Fibroblast of peridontal ligament (primary cell): ENCODE measurements around the gene RBCK1.
"Not testable (repeated sequence)": the region's sequence is repeated elsewhere in the genome, so short reads cannot be mapped to it uniquely, and the experiment has no call there.

Experiments used
- DNase-seq: peaks from one replicate; pipeline ENCODE4 v3.0.0-alpha.2; 2010; ENCODE audit errors: extremely low read depth

RBCK1 gene

DNA sequence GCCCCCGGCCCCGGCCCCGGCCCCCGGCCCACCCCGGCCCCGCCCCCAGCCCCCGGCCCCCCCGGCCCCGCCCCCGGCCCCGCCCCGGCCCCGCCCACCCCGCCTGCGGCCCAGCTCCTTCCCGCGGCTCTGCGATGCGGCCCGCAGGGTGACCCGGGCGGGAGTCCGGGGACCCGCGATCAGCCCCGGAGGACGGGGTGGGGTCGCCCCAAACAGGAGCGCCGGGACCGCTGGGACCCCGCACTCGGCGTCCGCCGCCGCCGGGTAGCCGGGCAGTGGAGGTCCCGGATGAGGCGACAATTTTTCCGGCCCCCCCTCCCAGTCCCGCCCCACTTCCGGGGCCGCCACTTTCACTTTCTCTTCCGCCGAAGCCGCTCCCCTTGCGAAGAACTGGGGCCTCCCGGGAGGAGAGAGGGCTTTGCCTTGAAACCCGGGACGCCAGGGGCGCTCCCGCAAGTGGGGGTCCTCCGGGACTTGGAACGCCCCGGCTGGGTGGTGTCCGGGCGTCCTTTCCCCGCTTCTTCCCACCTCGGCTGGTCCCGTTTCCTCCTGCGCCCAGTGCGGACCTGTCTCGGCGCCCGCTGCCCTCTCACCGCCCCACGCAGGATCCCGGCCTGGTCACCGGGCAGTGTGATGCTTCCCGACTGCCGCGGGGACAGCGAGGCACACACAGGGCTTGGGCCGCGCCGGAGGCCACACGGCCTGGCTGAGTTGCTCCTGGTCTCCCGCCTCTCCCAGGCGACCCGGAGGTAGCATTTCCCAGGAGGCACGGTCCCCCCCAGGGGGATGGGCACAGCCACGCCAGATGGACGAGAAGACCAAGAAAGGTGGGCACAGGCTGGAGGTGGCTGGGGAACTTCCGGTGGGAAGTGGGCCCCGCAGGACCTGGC, at the start of gene RBCK1:
TSS of gene RBCK1 (plus strand) at position 347 of the 890 bp plus-strand sequence. CDS start at position 806, 459 bp downstream.
- peak; percentile 71 for DNase-seq

DNA sequence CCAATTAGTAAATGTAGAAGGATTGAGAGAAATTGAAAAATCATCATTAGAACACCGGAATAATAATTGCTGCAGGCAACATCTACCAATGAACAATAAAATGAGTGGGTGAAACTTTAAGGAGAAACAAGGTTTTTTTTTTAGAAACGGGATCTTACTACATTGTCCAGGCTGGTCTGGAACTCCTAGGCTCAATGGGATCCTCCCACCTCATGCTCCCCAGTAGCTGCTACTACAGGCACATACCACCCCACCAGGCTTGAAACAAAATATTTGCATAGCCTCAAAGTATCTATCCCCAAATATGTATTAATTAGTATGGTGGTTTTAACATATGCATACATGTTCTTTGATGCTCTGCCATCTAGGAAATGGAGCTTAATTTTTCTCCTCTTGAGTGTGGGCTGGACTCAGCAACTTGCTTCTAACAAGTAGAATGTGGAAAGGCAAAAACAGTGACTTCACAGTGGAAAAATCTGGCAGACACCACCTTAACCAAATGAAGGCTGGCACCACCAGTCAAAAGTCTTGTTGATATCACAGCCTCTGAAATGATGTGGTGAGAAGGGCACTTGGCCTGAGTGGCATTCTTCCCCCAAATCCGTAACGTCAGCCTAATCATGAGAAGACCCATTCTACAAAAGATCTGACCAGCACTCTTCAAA, 49.1 kb upstream of the RBCK1 start:
- peak; percentile 67 for DNase-seq

DNA sequence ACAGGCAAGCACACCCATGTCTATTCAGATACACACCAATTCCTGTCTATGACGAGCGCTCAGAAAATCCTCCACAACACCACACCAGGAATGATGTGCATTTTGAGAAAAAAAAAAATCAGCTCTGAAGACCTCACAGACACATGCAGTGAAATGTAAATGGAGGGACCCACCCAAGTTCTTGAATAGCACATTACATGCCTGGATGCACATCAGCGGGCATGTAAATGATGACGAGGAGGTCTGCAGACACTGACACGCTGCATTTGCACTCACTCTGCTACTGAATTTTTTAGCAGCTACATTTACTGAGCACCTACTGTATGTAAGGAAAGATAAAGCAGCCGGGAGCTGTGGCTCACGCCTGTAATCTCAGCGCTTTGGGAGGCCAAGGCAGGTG, 46.5 kb upstream of the RBCK1 start:
- DNase-seq: no peak

DNA sequence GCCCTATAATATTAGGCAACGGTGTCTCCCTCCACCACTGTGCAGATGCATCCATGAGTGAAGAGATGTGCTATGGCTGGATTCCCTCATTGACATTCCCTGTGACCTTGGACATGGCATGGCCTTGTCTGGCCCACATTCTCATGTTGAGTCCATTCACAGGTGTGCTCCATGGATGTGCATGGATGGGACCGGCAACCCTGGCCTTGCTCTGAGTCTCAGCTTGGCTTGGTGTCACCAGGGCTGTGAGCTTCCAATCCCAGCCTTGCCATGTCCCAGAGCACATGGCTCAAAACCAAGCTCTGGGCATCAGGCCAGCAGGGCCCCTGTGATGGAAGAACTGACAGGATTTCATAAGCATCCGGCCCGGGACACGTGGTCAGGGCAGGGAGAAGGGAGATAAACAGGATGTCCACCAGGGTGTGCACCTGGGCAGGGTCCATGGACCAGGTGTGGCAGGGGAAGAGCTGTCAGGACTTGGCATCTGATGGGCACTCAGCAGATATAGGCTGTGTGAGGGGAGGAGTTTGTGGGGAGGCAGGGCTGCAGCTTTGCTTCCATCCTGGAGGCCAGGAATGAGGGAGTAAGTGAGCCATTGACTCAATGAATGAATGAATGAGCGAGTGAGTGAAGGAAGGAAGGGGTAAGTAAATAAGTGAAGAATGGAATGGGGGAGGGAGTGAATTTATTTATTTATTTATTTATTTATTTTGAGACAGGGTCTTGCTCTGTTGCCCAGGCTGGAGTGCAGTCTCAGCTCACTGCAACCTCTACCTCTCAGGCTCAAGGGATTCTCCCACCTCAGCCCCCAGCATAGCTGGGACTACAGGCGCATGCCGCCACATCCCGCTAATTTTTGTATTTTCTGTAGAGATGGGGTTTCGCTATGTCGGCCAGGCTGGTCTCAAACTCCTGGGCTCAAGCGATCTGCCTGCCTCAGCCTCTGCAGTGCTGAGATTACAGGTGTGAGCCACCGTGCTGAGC, 45.5 kb upstream of the RBCK1 start:
- DNase-seq: peak; percentile 71

DNA sequence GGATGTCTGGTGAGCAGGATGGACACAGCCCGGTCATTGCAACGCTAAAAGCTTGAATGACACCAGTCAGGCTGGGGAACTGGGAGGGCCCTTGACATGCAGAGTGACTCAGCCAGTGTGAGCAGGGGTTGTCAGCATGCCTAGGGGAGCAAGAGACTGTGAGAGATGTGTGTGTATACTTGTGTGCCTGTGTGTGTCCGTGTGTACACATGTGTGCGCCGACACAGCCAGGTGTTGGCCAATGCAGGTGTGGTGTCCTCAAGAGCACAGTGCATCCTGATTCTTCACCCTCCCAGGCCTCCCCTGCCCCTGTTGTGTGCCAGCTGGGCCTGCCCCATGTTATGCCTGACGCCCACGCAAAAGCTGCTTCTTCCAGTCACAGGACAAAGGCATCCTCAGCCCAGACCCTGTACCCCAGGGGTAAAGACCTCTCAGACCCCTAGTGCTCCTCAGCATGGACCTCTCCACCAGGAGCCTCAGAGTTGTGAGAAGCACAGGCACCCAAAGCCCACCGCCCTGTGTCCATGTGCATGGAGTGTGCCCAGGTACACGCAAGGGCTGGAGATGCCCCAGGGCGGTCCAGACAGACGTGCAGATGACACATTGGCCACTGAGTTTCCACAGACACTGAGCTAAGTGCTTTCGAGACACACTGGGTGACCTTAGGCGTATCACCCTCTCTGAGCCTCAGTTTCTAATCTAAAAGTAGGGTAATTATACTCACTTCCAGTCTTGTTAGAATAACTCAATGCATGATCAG, 44.6 kb upstream of the RBCK1 start:
- DNase-seq: no peak

DNA sequence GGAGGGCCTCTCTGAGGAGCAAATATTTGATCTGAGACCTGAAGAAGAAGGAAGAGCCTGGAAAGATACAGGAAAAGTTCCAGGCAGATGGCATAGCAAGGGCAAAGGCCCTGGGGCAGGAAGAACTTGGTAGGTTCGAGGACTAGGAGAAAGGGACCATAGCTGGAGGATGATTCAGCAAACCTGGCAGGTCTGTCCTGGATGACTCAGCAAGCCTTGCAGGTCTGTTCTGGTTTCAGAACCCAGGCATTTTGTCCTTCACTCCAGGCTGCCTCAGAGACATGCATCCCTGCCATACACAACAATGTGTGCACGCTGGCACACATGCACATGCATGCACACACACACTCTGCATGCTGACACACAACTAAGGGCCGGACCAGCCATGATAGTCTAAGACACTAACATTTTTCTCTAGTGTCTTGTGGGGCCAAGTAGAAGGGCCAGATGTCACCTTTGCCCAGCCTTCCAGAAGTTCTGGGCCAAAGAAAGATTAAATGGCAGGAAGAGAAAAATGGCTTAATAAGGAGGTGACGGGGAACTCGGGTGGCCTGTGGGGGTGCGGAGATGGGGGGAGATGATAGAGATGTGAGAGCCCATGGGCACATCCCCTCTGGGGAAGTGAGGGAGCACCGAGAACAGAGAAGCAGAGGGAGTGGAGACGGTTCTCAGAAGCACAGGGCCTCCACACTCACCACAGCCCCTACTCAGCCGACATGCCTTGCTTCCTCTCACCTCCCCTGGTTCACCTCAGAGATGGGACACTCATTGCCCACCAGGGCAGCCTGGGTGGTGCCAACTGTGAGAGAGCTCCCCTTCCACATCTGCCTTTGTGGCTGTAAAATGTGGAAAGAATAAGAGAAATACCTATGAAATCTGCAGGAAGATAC, 42.9 kb upstream of the RBCK1 start:
- DNase-seq: no peak

DNA sequence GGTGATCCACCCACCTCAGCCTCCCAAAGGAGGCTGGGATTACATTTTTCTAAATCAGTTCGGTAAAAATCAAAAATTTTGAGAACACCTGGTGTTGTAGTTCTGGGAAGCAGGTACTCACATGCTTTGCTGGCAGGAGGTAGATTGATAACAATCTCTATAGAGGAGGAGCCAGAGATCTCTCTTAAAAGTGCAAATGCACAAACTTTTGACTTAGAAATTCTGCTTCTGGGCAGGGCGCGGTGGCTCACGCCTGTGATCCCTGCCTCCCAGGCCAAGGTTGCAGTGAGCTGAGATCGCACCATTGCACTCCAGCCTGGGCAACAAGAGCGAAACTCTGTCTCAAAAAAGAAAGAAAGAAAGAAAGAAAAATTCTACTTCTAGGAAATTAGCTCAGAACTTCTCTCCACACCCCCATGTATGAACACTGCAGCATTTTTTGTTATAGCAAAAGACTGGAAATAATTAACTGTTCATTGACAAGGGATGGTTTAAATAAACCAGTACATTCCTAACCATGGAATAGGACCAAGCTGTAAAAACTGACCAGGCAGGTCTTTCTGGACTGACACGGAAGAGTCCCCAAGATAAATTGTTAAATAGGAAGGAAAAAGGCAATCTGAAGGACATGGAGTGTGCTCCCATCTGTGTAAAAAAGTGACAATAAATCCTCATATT, 41.9 kb upstream of the RBCK1 start:
- no peak for DNase-seq

DNA sequence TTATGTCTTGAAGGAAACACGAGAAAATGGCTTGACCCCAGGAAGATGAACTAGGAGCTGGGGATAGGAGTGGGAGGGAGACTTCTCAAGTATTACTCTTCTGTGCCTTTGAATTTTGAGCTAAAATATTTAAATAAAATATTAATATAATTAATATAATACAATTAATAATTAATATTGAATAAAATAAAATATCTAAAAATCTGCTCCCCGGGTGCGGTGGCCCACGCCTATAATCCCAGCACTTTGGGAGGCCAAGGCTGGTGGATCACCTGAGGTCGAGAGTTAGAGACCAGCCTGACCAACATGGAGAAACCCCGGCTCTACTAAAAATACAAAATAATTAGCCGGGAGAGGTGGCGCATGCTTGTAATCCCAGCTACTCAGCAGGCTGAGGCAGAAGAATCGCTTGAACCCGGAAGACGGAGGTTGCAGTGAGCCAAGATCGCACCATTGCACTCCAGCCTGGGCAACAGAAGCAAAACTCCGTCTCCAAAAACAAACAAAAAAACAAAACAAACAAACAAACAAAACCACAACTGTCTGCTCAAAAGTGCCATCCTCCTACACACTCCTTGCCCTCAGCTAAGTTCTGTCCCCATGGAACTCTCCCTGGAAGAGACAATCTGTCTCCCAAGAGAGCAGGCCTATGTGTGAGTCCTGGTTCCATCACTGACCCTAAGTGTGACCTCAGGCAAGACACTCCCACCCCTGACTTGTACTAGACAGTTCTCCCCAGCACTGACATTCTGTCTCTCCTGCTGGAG, 41.2 kb upstream of the RBCK1 start:
- no peak for DNase-seq

DNA sequence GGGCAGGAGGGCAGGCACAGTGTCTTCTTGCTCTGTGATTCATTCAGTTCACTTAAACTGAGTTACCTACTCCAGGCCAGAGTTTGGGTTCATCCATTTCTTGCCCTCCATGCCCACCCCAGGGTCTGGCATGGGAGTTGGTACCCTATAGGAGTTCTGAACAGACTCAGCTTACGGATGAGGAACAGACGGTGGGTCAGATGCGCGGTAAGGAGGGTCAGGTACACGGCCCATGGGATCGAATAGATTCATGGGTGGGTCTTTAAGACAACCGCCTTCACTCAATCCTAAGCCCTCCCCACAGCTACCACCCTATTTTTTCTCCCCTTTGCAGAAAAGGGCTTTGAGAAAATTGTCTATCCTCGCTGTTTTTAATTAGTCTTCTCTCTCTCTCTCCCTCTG, 40.6 kb upstream of the RBCK1 start:
- no peak for DNase-seq

DNA sequence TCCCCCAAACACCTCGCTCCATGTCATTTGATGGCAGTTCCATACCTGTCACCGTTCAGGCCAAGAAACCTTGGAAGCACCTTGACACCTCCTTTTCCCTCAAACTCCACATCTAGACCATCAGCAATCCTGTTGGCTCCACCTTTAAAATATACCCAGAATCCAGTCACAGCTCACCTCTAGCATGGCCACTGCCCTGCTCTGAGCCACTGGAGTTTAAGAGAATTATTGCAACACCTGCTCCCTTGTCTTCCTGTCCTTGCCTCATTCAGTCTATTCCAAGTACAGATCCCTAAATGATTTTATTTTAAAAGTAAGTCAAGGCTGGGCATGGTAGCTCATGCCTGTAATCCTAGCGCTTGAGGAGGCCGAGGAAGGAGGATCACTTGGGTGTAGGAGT, 39.2 kb upstream of the RBCK1 start:
- no peak for DNase-seq

DNA sequence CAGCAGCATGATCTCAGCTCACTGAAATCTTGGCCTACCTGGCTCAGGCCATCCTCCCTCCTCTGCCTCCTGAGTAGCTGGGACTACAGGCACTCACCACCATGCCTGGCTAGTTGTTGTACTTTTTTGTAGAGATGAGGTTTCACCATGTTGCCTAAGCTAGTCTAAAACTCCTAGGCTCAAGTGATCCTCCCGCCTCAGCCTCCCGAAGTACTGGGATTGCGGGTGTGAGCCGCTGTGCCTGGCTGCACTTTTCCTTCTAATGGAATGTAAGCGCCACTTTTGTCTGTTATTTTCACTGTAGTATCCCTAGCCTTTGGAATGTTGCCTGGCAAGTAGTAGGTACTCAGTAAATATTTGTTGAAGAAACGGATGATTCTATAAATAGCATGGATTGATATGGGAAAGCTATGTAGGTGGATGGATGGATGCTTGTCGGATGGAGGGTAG, 37.9 kb upstream of the RBCK1 start:
- no peak for DNase-seq

DNA sequence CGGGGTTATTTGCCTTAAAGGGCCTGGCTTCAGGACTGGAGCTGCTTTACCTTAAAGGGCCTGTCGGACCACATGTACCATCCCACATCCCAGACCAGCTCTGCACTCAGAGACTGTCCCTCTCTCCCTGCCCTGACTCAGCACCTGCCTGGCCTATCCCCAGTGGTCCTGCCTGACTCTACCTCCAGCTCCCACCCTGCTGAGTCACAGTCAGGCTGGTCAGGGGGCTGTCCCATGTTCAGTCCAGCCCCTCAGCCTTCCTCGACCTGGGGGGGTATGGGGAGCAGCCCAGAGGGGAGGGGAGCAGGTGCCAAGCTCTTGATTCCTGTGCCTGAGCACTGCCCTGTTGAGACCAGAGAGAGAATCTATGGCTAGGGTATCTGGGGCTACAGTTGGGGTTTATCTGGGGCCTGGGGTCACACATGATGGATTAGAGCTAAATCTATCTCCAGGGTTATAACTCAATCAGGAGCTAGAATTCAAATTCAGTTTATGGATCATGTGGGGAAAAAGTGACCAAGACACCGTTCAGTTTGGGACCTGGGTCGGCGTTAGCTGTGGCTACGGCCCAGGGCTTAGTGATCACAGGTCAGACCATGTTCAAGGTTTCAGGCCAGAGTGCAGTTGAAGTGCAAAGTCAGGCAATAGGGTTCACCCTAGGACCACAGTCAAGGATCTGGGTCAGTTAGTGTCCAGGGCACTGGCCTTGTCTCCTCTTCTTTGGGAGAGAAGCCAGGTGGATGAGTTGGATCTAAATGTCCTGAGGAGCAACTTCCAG, 36.9 kb upstream of the RBCK1 start:
- no peak for DNase-seq

DNA sequence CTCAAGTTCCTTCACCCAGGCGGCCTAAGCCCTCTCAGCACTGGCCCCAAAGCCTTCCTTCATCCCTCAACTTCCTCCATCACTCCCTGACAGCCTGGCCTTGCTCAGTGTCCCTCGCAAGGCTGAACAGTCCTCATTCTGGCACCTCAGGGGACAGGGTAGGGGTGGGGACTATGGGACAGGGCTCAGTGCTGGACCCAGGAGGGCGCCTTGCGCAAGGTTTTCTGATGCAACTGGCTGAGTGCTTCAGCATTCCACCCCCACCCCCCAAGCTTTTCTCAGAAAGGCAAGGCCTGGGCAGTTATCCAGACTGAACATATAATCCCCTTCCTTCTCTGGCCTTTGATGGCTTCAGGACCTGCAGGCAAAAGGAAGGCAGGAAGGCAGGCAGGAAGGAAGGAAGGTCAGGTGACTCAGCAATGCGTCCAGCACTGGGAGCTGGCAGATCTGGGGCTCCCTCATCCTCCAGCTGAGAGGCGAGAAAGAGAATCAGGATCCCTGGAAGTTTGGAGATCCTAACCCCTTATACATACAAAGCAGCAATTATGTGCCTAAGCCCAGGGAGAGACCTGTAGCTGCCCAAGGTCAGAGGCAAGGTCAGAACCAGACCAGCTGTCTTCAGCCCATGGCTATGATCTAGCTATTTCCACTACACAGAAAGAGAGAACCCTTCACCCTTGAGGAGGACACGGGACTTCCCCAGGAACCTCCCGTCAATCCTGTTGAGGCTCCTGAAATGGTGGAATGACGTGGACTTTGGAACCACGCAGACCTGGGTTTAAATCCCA, 36.1 kb upstream of the RBCK1 start:
- peak; percentile 90 for DNase-seq

DNA sequence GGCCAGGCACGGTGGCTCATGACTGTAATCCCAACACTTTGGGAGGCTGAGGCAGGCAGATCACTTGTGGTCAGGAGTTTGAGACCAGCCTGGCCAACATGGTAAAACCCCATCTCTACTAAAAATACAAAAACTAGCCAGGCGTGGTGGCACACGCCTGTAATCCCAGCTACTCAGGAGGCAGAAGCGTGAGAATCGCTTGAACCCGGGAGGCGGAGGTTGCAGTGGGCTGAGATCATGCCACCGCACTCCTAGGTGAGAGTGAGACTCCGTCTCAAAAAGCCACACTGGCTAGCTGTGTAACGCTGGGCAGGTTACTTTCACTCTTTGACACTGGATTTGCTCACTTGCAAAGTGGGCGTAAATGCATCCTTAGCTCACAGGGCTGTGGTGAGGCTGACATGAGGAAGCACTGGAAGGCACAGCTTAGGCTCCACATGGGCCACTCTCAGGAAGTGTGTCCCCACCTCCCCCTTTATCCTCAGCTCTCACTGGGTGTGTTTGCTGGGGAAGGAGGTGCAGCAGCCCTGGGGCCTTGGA, 35.5 kb upstream of the RBCK1 start:
- DNase-seq: not testable (repeated sequence)

DNA sequence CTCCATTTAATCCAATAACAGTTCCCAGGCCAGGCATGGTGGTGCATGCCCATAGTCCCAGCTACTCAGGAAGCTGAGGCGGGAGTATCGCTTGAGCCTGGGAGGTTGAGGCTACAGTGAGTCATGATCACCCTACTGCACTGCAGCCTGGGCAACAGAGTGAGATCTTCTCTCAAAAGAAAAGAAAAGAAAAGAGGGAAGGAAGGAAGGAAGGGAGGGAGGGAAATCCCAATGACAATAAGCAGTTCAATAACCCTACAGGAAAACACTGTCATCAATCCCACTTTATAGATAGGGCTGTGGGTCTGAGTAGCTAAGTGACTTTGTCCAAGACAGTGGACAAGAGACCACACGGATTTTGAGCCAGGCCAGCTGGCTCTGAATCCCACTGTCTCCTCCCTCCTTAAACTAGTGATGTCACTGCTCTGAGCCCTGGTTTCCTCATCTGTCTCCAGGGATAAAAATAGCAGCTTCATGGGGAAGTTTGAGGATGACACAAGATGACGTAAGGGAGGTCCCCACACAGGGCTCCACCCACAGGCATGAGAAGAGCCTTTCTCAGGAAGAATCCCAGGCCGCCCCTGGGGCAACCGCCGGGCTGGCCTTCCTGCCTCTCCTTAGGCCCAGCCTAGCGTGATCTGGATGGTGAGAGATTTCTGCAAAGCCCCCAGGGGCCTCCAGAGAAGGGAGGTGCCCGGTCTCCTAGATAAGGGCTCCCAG, 34.8 kb upstream of the RBCK1 start:
- peak; percentile 75 for DNase-seq

DNA sequence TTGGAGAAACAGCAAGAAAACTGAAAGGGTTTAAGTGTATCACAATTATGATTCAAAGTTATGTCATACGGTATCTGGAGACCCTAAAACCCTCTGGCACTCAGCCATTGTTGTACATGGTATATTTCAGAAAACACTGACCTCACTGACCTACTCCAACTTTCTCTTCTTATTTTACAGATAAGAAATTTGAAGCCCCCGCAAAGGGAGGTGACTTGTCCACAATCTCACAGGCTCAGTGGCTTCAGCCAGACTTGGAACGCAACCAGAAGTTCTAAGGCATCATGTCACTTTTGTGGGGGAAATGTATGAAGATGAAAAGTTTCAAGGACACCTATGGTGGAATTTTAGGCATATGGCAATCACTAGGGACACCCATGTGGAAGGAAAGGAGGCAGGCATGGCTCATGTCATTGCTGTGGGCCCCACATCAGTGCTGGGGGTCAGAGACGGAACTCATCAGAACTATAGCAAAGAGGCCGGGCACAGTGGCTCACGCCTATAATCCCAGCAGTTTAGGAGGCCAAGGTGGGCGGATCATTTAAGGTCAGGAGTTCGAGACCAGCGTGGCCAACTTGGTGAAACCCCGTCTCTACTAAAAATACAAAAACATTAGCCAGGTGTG, 32.7 kb upstream of the RBCK1 start:
- DNase-seq: no peak
